Astrocyte (in vitro differentiated cells and primary cell): ENCODE measurements around the gene SUFU.

Experiments
- CTCF ChIP-seq: IDR thresholded peaks from 2 replicates; pipeline ENCODE4 v1.5.1; 2011; ENCODE audit warnings: low read depth, mild to moderate bottlenecking, inconsistent platforms, low read length, moderate library complexity; ENCODE audit not compliant: insufficient read depth
- EZH2 ChIP-seq: IDR thresholded peaks from 2 replicates; pipeline ENCODE4 v1.6.1; 2012; ENCODE audit warnings: mild to moderate bottlenecking, low read length, inconsistent platforms; ENCODE audit not compliant: insufficient read depth

- no peak for TF ChIP-seq CTCF
- no peak for TF ChIP-seq EZH2
Observed at GRCh38 chr10:102515724-102516123, 12.0 kb downstream of the SUFU start.
